ENCODE data around the gene BIN1. TPM values are rescaled to one million over a fixed set of nuclear protein-coding genes. Genes with fewer than 3 reads are reported as not detected.

BIN1 gene
- total RNA-seq, 1 donor from 2014 or later: 50.2 TPM

GRCh38 chr2:127069003-127069402, 38.0 kb downstream of the BIN1 start:
- H3K4me3 Mint-ChIP-seq (ENCODE audit: unreplicated experiment): no peak overlapping the region
- H3K27me3 ChIP-seq (ENCODE audit: insufficient read depth, low read length): no peaks in the 10 kb centered on the region
- H3K27ac Mint-ChIP-seq (ENCODE audit: unreplicated experiment): no peak overlapping the region
- H3K9ac ChIP-seq (ENCODE audit: low read length): no peak overlapping the region
- H3K36me3 ChIP-seq (ENCODE audit: insufficient read depth, low read length): no peaks in the 10 kb centered on the region
- H3K27me3 Mint-ChIP-seq (ENCODE audit: low read depth, unreplicated experiment): no peaks in the 10 kb centered on the region
- H3K4me1 Mint-ChIP-seq (ENCODE audit: low read depth, unreplicated experiment): peaks cover 13% of the 10 kb centered on the region
- no peaks in the 10 kb centered on the region for H3K79me2 ChIP-seq (ENCODE audit: insufficient read depth, low read length)
- FAIRE-seq: no peak
- no peak for TF ChIP-seq EZH2 (IDR thresholded peaks at IDR 0.05; ENCODE audit: insufficient read depth, low read length)
- no peak for TF ChIP-seq CTCF (IDR thresholded peaks at IDR 0.05; ENCODE audit: insufficient read depth, low read depth, low read length)
- no peaks in the 10 kb centered on the region for H3K9me3 ChIP-seq (ENCODE audit: insufficient read depth, low read depth, low read length)
- no peaks in the 10 kb centered on the region for H3K9me3 Mint-ChIP-seq (ENCODE audit: unreplicated experiment)
- no peak overlapping the region for H3K27ac ChIP-seq (ENCODE audit: low read depth, low read length)
- no peak overlapping the region for H2AFZ ChIP-seq (ENCODE audit: low read depth, low read length)
- no peak overlapping the region for H3K4me3 ChIP-seq (ENCODE audit: insufficient read depth, low read depth, low read length)
- peaks cover 10% of the 10 kb centered on the region for H3K36me3 Mint-ChIP-seq (ENCODE audit: low read depth, unreplicated experiment)
- DNase-seq (ENCODE audit: low read depth): no peak
- peaks cover 24% of the 10 kb centered on the region for H3K4me1 ChIP-seq (ENCODE audit: insufficient read depth, low read length)
- peaks cover 17% of the 10 kb centered on the region for H4K20me1 ChIP-seq (ENCODE audit: insufficient read depth, low read length)
- H3K4me2 ChIP-seq (ENCODE audit: low read length): no peak overlapping the region

DNA sequence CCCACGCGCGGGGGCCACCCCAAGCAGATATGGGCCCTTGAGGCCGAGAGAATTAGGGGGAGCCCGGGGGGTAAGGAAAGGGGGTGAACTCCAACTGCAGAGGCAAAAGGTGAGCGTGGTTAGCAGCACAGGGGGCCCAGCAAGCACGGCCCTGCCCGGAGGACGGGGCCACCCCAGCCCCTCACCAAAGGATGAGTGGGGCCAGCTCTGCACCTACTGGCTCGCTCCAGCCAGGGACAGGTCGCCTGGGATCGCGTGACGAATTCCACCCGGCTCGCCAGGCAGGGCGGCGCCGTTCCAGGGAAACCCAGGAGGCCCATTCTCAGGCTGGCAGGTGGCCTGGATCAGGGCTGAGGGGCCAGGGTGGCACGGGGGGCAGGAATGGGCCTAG, 38.6 kb downstream of the BIN1 start:
- Histone ChIP-seq H3K4me1 (ENCODE audit: insufficient read depth, low read length) (peaks cover 28% of the 10 kb centered on the region), H3K79me2 (ENCODE audit: insufficient read depth, low read length) (no peaks in the 10 kb centered on the region), H3K4me2 (ENCODE audit: low read length) (no peak overlapping the region), H3K9ac (ENCODE audit: low read length) (no peak overlapping the region), H3K4me3 (ENCODE audit: insufficient read depth, low read depth, low read length) (no peak overlapping the region), H3K27ac (ENCODE audit: low read depth, low read length) (no peak overlapping the region), H3K9me3 (ENCODE audit: insufficient read depth, low read depth, low read length) (no peaks in the 10 kb centered on the region), H3K36me3 (ENCODE audit: insufficient read depth, low read length) (no peaks in the 10 kb centered on the region), H2AFZ (ENCODE audit: low read depth, low read length) (no peak overlapping the region), H3K27me3 (ENCODE audit: insufficient read depth, low read length) (no peaks in the 10 kb centered on the region), H4K20me1 (ENCODE audit: insufficient read depth, low read length) (peaks cover 12% of the 10 kb centered on the region)
- H3K27me3 Mint-ChIP-seq (ENCODE audit: low read depth, unreplicated experiment): no peaks in the 10 kb centered on the region
- TF ChIP-seq EZH2 (IDR thresholded peaks at IDR 0.05; ENCODE audit: insufficient read depth, low read length) (no peak), CTCF (IDR thresholded peaks at IDR 0.05; ENCODE audit: insufficient read depth, low read depth, low read length) (no peak)
- no peak overlapping the region for H3K4me3 Mint-ChIP-seq (ENCODE audit: unreplicated experiment)
- H3K36me3 Mint-ChIP-seq (ENCODE audit: low read depth, unreplicated experiment): peaks cover 10% of the 10 kb centered on the region
- FAIRE-seq (no peak), DNase-seq (ENCODE audit: low read depth) (no peak)
- H3K4me1 Mint-ChIP-seq (ENCODE audit: low read depth, unreplicated experiment): peaks cover 13% of the 10 kb centered on the region
- no peaks in the 10 kb centered on the region for H3K9me3 Mint-ChIP-seq (ENCODE audit: unreplicated experiment)
- H3K27ac Mint-ChIP-seq (ENCODE audit: unreplicated experiment): no peak overlapping the region

GRCh38 chr2:127067620-127068350, 39.2 kb downstream of the BIN1 start:
- H3K27me3 Mint-ChIP-seq (ENCODE audit: low read depth, unreplicated experiment): no peaks in the 10 kb centered on the region
- no peak overlapping the region for H2AFZ ChIP-seq (ENCODE audit: low read depth, low read length)
- DNase-seq (ENCODE audit: low read depth) (peak; percentile 18), FAIRE-seq (no peak)
- no peaks in the 10 kb centered on the region for H3K9me3 Mint-ChIP-seq (ENCODE audit: unreplicated experiment)
- no peak overlapping the region for H3K4me3 ChIP-seq (ENCODE audit: insufficient read depth, low read depth, low read length)
- H3K4me1 Mint-ChIP-seq (ENCODE audit: low read depth, unreplicated experiment): peaks cover 13% of the 10 kb centered on the region
- H3K4me3 Mint-ChIP-seq (ENCODE audit: unreplicated experiment): no peak overlapping the region
- peaks cover 10% of the 10 kb centered on the region for H3K36me3 Mint-ChIP-seq (ENCODE audit: low read depth, unreplicated experiment)
- peaks cover 28% of the 10 kb centered on the region for H3K4me1 ChIP-seq (ENCODE audit: insufficient read depth, low read length)
- H3K9ac ChIP-seq (ENCODE audit: low read length): no peak overlapping the region
- H3K36me3 ChIP-seq (ENCODE audit: insufficient read depth, low read length): no peaks in the 10 kb centered on the region
- H3K9me3 ChIP-seq (ENCODE audit: insufficient read depth, low read depth, low read length): no peaks in the 10 kb centered on the region
- no peak overlapping the region for H3K27ac ChIP-seq (ENCODE audit: low read depth, low read length)
- H4K20me1 ChIP-seq (ENCODE audit: insufficient read depth, low read length): peaks cover 8% of the 10 kb centered on the region
- H3K79me2 ChIP-seq (ENCODE audit: insufficient read depth, low read length): no peaks in the 10 kb centered on the region
- no peaks in the 10 kb centered on the region for H3K27me3 ChIP-seq (ENCODE audit: insufficient read depth, low read length)
- peak overlapping the region; percentile 88 for H3K27ac Mint-ChIP-seq (ENCODE audit: unreplicated experiment)
- TF ChIP-seq EZH2 (IDR thresholded peaks at IDR 0.05; ENCODE audit: insufficient read depth, low read length): no peak
- peak; percentile 69 for TF ChIP-seq CTCF (IDR thresholded peaks at IDR 0.05; ENCODE audit: insufficient read depth, low read depth, low read length)
- H3K4me2 ChIP-seq (ENCODE audit: low read length): no peak overlapping the region

All from astrocyte (in vitro differentiated cells and primary cell).